ENCODE measurements around the gene NAALADL2. TPM values are rescaled to one million over a fixed set of nuclear protein-coding genes. Genes with fewer than 3 reads are reported as not detected.

Gene NAALADL2
- total RNA-seq, 1 experiment from 2014 or later: 12.8 TPM

GRCh38 chr3:175695251-175695650 lies 836.1 kb downstream of the NAALADL2 start:
- intact Hi-C loops (cut with micrococcal nuclease; ENCODE audit: unreplicated experiment): no loop called here
- Histone ChIP-seq H3K4me2 (no peak overlapping the region), H3K79me2 (ENCODE audit: low read depth) (no peaks in the 10 kb centered on the region), H2AFZ (no peak overlapping the region), H4K20me1 (ENCODE audit: insufficient read depth) (no peaks in the 10 kb centered on the region), H3K4me3 (no peak overlapping the region), H3F3A (ENCODE audit: insufficient read depth, low read depth) (no peaks in the 10 kb centered on the region), H3K4me1 (replicated peaks; ENCODE audit: insufficient read depth) (no peaks in the 10 kb centered on the region), H3K27me3 (ENCODE audit: insufficient read depth, low read depth) (no peaks in the 10 kb centered on the region), H3K9me3 (ENCODE audit: insufficient read depth, low read depth) (no peaks in the 10 kb centered on the region), H3K36me3 (ENCODE audit: low read depth) (no peaks in the 10 kb centered on the region), H3K9me2 (ENCODE audit: insufficient read depth) (no peaks in the 10 kb centered on the region), H3K27ac (no peak overlapping the region)
- CTCF ChIA-PET: no interaction called here
- POLR2A ChIA-PET (ENCODE audit: unreplicated experiment): no interaction called here
- no TSS peak for BruUV-seq (replicated peaks)
- no peak for DNase-seq
- no peak for TF ChIP-seq CTCF (conservative IDR thresholded peaks at IDR 0.05)
- TF ChIP-seq EZH2 (IDR thresholded peaks at IDR 0.05; ENCODE audit: low read depth): no peak

GRCh38 chr3:175702956-175703355 lies 843.8 kb downstream of the NAALADL2 start:
- no peak overlapping the region for H3K4me3 ChIP-seq
- TF ChIP-seq CTCF (conservative IDR thresholded peaks at IDR 0.05) (no peak), EZH2 (IDR thresholded peaks at IDR 0.05; ENCODE audit: low read depth) (no peak)
- intact Hi-C loops (cut with micrococcal nuclease; ENCODE audit: unreplicated experiment): no loop called here
- H3K4me2 ChIP-seq: no peak overlapping the region
- H3K79me2 ChIP-seq (ENCODE audit: low read depth): no peaks in the 10 kb centered on the region
- H3K27me3 ChIP-seq (ENCODE audit: insufficient read depth, low read depth): no peaks in the 10 kb centered on the region
- CTCF ChIA-PET: no interaction called here
- H3K27ac ChIP-seq: no peak overlapping the region
- H4K20me1 ChIP-seq (ENCODE audit: insufficient read depth): no peaks in the 10 kb centered on the region
- no peaks in the 10 kb centered on the region for H3K9me2 ChIP-seq (ENCODE audit: insufficient read depth)
- no peaks in the 10 kb centered on the region for H3K9me3 ChIP-seq (ENCODE audit: insufficient read depth, low read depth)
- H3F3A ChIP-seq (ENCODE audit: insufficient read depth, low read depth): no peaks in the 10 kb centered on the region
- no peak for DNase-seq
- H3K36me3 ChIP-seq (ENCODE audit: low read depth): no peaks in the 10 kb centered on the region
- no peaks in the 10 kb centered on the region for H3K4me1 ChIP-seq (replicated peaks; ENCODE audit: insufficient read depth)
- POLR2A ChIA-PET (ENCODE audit: unreplicated experiment): no interaction called here
- BruUV-seq (replicated peaks): no TSS peak
- no peak overlapping the region for H2AFZ ChIP-seq

GRCh38 chr3:175704366-175705055 lies 845.4 kb downstream of the NAALADL2 start:
- POLR2A ChIA-PET (ENCODE audit: unreplicated experiment): no interaction called here
- H2AFZ ChIP-seq: no peak overlapping the region; the same call in 1 of the 2 replicates
- no peaks in the 10 kb centered on the region for H3K9me2 ChIP-seq (ENCODE audit: insufficient read depth)
- DNase-seq: no peak
- no peaks in the 10 kb centered on the region for H3F3A ChIP-seq (ENCODE audit: insufficient read depth, low read depth)
- no peaks in the 10 kb centered on the region for H3K79me2 ChIP-seq (ENCODE audit: low read depth)
- no peaks in the 10 kb centered on the region for H3K9me3 ChIP-seq (ENCODE audit: insufficient read depth, low read depth)
- H4K20me1 ChIP-seq (ENCODE audit: insufficient read depth): no peaks in the 10 kb centered on the region
- no peak for TF ChIP-seq CTCF (conservative IDR thresholded peaks at IDR 0.05)
- TF ChIP-seq EZH2 (IDR thresholded peaks at IDR 0.05; ENCODE audit: low read depth): no peak
- H3K4me1 ChIP-seq (replicated peaks; ENCODE audit: insufficient read depth): no peaks in the 10 kb centered on the region
- no peaks in the 10 kb centered on the region for H3K36me3 ChIP-seq (ENCODE audit: low read depth)
- H3K4me2 ChIP-seq: no peak overlapping the region
- CTCF ChIA-PET: interaction anchor here (0.7 kb wide), 1 partner anchor 1169 kb away, joined by 3 read pairs; no protein-coding TSS in a partner anchor
- H3K27me3 ChIP-seq (ENCODE audit: insufficient read depth, low read depth): no peaks in the 10 kb centered on the region
- no peak overlapping the region for H3K4me3 ChIP-seq
- BruUV-seq (replicated peaks): no TSS peak
- no peak overlapping the region for H3K27ac ChIP-seq
- intact Hi-C loops (cut with micrococcal nuclease; ENCODE audit: unreplicated experiment): no loop called here
